HS-27A (cell line): ENCODE data around the gene ZNF75A.

ENCODE experiments used
- DNase-seq: peaks from one replicate; pipeline ENCODE4 v3.0.0-alpha.2; 2012; ENCODE audit warnings: low read depth, missing footprints

ZNF75A gene

DNA sequence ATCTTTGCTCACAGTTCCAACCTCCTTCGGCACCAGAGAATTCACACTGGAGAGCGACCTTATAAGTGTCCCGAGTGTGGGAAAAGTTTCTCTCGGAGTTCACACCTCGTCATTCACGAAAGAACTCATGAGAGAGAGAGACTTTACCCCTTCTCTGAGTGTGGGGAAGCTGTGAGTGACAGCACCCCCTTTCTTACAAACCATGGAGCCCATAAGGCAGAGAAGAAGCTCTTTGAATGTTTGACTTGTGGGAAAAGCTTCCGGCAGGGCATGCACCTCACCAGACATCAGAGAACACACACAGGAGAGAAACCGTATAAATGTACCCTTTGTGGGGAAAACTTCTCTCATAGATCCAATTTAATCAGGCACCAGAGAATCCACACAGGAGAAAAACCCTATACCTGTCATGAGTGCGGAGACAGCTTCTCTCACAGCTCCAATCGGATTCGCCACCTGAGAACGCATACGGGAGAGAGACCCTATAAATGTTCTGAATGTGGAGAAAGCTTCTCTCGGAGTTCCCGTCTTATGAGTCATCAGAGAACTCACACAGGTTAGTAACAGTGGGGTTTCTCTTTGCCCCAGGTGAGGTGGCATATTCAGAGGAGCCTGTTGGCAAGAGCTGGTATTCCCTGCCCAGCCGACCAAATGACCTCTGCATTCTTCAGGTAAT is 15.2 kb upstream of the ZNF75A start:
- no peak for DNase-seq

- DNase-seq: no peak
These were observed 12.7 kb upstream of the ZNF75A start for GRCh38 chr16:3292604-3293003.

DNA sequence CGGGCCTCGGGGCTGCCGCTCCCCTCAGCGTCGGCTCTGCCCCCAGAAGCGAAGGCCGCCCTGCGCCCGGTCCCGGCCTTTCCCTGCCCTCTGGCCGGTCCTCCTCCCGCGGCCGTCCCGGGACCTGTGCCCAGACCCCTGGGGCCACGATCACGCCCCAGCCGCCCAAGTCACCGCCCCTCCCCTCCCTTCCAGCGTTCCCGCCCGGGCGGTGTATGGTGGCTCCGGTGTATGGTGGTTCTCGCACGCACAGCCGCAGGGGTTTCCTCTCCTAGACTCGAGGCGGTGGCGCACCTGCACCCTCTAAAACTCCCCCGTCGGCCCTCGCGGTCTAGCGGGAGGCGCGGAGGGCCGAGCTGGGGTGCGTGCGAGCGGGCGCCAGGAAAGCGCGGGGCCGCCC is 10.1 kb upstream of the ZNF75A start:
- DNase-seq: no peak

DNA sequence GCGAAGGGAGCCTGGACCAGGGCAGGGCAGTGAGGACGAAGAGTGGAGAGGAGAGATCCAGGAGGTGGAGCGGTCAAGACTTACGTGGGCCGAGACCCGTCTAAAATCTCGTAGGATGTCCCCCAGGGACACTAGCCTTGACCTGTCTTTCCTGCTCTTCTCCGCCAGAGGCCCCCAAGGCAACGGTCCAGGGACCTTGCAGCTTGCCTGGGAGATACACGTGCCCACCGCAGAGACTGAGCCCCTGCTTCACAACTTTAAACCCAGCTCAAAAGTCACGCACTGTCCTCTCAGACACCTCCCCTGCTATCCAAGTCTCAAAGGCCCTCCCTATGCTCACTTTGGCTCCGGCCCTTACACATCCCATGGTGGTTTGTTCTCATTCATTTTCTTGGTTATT is 9.5 kb upstream of the ZNF75A start:
- no peak for DNase-seq

DNA sequence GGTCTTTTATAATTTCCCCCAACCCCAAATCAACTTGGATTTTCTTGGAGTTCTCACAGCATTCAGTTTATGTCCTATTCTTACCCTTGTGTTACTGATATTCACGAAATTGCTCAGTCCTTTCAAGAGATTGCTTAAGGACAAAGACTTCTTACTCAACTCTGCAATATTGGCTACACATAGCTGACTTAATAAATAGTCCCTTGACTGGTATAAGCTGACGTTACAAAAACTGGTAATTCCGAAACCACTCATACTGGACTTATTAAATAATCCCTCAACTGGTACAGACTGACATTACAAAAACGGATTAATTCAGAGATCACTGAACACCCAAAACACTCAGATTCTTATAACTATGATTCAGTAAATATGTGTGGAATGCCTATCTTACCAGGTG is 927 bp upstream of the ZNF75A start:
- no peak for DNase-seq

GRCh38 chr16:3306078-3306477 is 781 bp downstream of the ZNF75A start:
- DNase-seq: no peak

GRCh38 chr16:3311496-3311895 is 6.2 kb downstream of the ZNF75A start:
- DNase-seq: no peak

- no peak for DNase-seq
These were observed 12.2 kb downstream of the ZNF75A start for GRCh38 chr16:3317315-3317999.

GRCh38 chr16:3321816-3322215 is 16.5 kb downstream of the ZNF75A start:
- DNase-seq: no peak

- DNase-seq: no peak
These were observed 22.2 kb downstream of the ZNF75A start for GRCh38 chr16:3327514-3327913.

DNA sequence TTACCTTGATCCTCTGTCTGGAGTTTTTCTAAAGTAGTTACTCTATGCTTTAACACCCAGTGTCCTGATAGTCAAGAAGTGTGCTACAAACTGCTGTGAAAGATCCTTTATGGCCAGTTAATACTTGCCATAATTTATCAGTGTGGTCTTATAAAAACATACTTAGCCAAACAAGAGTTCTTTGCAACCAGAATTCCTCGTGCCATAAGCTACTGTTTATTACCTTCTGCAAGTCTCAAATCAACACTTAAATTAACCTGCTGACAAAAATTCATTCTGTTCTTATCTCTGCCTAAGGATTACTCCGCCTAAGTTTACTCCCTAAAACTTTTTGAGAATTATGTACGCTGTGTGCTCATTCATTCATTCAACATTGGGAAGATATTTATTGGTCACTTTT is 22.8 kb downstream of the ZNF75A start:
- no peak for DNase-seq

DNA sequence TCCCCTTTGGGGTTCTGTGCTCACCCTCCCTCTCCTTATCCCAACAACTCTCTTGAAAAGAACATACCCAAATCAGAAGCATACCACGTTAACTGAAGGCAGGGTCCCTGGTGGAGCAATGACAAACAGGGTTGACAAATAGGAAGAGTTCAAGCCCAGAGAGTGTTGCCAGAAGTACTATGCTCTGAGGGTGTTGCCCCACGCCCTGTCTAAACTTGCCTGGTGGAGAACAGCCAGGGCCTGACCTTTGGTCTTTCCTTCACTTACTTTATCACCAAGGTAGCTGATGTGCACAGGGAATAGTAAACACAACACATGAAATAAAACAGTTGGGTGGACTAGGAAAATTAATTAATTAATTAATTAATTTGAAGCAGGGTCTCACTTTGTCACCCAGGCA is 23.3 kb downstream of the ZNF75A start:
- DNase-seq: no peak

DNA sequence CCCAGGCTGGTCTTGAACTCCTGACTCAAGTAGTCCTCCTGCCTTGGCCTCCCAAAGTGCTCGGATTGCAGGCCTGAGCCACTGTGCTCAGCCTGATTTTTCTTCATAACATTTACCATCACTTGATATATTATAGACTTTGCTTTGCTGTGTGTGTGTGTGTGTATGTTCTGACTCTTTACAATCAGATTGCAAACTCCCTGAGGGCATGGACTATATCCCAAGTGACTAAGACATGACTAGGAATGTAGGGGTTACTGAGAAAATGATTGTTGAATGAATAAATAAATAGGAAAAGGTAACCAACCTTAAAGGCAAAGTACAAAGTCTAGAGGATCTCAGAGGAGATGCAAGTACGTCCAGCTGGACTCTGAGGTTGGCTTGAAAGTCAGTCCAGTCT is 40.7 kb downstream of the ZNF75A start:
- no peak for DNase-seq

DNA sequence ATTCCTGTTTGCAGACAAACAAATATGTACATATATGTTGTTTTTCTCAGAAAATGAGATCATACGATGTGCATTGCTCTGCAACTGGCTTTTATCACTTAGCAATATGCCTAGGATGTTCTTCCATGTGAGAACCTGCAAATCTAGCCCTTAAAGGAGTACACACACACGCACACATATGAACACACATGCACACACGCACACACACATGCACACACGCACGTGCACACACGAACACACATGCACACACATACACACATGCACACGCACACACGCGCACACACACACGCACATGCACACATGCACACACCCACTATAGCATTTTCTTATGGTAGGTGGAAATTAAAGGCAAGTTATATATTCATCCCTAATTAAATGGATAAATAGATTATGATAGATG is 42.3 kb downstream of the ZNF75A start:
- no peak for DNase-seq

DNA sequence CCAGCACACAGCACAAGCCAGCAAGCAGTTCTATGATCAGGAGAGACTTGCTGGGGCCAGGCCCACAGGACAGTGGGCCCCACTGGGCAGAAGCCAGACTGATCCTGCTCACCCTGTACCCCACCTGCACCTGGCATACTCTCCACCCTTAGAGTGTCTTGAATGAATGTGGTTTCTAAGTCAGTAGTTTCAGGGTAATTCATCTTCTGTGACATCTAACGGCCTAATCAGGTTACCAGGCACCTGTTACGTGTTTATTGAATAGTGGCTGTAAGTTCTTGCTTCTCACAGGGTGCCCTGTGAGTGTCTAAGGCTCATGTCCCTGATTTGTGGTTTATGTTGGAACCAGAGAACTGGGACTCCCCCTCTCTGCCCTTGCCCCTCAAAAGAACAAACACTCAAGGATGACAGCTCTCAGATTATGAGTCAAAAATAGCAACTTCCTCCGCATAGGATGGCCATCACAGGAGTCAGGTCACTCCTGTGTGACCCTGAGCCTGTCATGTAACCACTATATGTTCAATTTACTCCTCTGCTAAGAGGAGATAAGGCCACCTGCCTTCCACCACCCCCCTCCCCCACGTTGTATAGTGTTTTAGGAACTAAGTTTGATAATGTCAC is 43.4 kb downstream of the ZNF75A start:
- no peak for DNase-seq

- no peak for DNase-seq
These were observed 43.9 kb downstream of the ZNF75A start for GRCh38 chr16:3349175-3349574.

DNA sequence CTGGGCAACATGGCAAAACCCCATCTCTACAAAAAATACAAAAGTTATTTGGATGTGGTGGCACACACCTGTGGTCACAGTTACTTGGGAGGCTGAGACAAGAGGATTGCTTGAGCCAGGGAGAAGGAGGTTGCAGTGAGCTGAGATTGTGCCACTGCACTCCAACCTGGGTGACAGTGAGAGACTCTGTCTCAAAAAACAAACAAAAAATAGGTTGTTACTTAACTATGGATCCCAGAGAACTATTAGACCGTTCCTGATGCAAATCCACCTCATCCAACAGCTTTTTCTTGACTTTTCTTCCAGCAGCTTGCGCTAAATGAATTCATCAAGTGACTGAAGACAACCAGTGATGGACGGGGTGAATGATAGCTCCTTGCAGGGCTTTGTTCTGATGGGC is 50.3 kb downstream of the ZNF75A start, which contains the start of gene OR2C1:
Gene OR2C1 (plus strand): TSS at position 301 of the 400 bp plus-strand sequence. CDS start 52 bp downstream, at position 353.
- DNase-seq: no peak

DNA sequence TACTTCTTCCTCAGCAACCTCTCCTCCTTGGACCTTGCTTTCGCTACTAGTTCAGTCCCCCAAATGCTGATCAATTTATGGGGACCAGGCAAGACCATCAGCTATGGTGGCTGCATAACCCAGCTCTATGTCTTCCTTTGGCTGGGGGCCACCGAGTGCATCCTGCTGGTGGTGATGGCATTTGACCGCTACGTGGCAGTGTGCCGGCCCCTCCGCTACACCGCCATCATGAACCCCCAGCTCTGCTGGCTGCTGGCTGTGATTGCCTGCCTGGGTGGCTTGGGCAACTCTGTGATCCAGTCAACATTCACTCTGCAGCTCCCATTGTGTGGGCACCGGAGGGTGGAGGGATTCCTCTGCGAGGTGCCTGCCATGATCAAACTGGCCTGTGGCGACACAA is 50.8 kb downstream of the ZNF75A start:
- no peak for DNase-seq

DNA sequence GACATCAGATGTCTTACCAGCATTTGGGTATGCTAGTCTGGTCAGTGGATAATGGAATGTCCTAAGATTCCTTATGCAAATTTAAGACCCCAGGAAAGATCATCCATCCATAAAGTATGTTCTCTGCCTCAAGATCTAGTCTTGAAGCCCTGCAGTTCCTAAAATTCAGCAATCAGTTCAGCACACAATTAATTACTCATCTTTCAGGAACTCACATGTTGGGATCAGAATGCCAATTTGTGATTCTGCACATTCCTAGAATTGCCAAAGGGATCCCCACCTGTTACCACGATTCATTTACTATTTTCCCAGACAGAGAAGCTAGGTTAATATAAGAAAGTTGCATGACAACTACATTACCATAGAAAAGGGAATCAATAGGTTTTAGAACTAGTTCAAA is 53.6 kb downstream of the ZNF75A start:
- DNase-seq: no peak

GRCh38 chr16:3362931-3363330 is 57.6 kb downstream of the ZNF75A start:
- no peak for DNase-seq

- no peak for DNase-seq
These were observed 58.5 kb downstream of the ZNF75A start for GRCh38 chr16:3363793-3364192.

DNA sequence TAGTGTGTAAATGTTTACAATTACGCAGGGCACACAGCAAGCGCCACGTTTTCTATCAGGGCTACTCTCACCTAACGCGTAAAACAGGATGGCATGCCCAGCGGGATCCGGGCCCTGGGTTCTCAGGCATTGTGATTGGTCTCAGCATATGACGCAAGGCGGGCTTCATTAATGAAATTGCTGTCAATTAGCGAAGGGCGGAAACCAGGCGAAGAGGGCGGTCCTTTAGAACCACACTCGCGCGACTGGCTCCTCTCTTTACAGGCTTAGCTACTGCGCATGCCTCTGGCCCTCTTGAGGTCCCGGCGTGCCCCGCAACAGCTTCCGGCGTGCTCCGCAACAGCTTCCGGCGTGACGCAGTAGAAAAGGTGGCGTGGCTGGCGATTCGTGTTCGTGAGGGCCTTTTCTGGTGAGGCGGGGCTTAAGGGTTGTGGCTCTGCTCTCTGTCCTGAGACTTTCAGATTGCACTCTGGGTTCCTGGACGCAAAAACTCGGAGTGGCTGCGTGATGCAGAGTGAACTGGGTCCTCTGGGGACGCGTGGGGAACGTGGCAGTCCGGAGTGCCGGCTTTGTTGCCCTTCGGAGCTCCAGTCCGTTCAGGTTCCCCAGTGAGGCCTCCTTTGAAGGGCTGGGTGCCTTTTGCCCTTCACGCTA is 59.6 kb downstream of the ZNF75A start:
- DNase-seq: no peak
